Kidney (tissue), 14 donors: Measurements from ENCODE around the gene TTBK2. TPM values are rescaled to one million over a fixed set of nuclear protein-coding genes. Genes with fewer than 3 reads are reported as not detected.

Experiments used
- DNase-seq, 5 donors: peaks; one replicate each; pipeline ENCODE4 v3.0.0-alpha.2; 2013 to 2020
- FAIRE-seq: peaks from 2 replicates; lab custom pipeline; 2012; peaks lifted over from hg19 to GRCh38; lab: Jason Lieb, UNC
- H3K27ac ChIP-seq, 2 donors: one replicate each; pipeline ENCODE4 v1.7.0; 2013; ENCODE audit warnings: low read depth in 2 of 2, low read length in 2 of 2, inconsistent platforms in 1 of 2
- H3K27me3 ChIP-seq: one replicate; pipeline ENCODE4 v1.7.1; 2013; ENCODE audit warnings: low read length, inconsistent platforms; ENCODE audit not compliant: control insufficient read depth, insufficient read depth
- H3K36me3 ChIP-seq, 3 donors: one replicate each; pipeline versions ENCODE4 v1.7.0 to v1.7.1; 2013; ENCODE audit warnings: low read length in 3 of 3, control low read depth in 1 of 3, inconsistent platforms in 1 of 3; ENCODE audit not compliant: insufficient read depth in 3 of 3, control insufficient read depth in 2 of 3
- H3K4me1 ChIP-seq, 3 donors: one replicate each; pipeline versions ENCODE4 v1.7.0 to v1.7.1; 2013; ENCODE audit warnings: low read length in 3 of 3, inconsistent platforms in 1 of 3, low read depth in 1 of 3; ENCODE audit not compliant: control insufficient read depth in 2 of 3, insufficient read depth in 2 of 3
- H3K4me3 ChIP-seq, 3 donors: one replicate each; pipeline versions ENCODE4 v1.7.0 to v1.8.1; 2013; ENCODE audit warnings: low read length in 3 of 3, control low read depth in 1 of 3, inconsistent platforms in 1 of 3
- H3K9ac ChIP-seq, 3 donors: one replicate each; pipeline versions ENCODE4 v1.7.0 to v1.7.1; 2013; ENCODE audit warnings: low read length in 3 of 3, control low read depth in 1 of 3, inconsistent platforms in 1 of 3
- H3K9me3 ChIP-seq, 3 donors: one replicate each; pipeline versions ENCODE4 v1.7.0 to v1.7.1; 2013; ENCODE audit warnings: low read length in 3 of 3, control low read depth in 1 of 3, inconsistent platforms in 1 of 3; ENCODE audit not compliant: control insufficient read depth in 2 of 3, insufficient read depth in 1 of 3
- intact Hi-C: fragments of 100-400 bp; cut with DNase I; formaldehyde crosslinking; loops from one replicate; pipeline ENCODE4 v1.11.1; 2022
- polyA plus RNA-seq: library from polyadenylated mRNA; stranded (reverse); fragments of 350-450 nt; fragmentation: Illumina TruSeq; extraction: RNeasy Lipid Tissue Mini Kit (QIAGEN cat#74804); gene quantifications from one replicate; pipeline ENCODE4 v1.2.3, GENCODE V29; 2014; ENCODE audit warnings: low read depth, low replicate concordance; ENCODE audit not compliant: insufficient read depth
- total RNA-seq: library from RNA; stranded (reverse); fragmentation: NEBNext Ultra II Directional; extraction: Animal tissue kit (Norgen Biotek cat#: 25700); gene quantifications from one replicate; pipeline ENCODE4 v1.2.1, GENCODE V29; 2021
- TF ChIP-seq, protein P1 (sequence below): IDR thresholded peaks from 3 replicates; pipeline ENCODE4 v1.5.1; 2012; ENCODE audit warnings: mild to moderate bottlenecking, moderate library complexity, borderline replicate concordance; ENCODE audit not compliant: insufficient read depth; ENCODE audit errors: extremely low read depth
- donor health status: control.
- donor health status: control.
- donor health status: control.
- donor health status: control.
- donor health status: control.
- donor health status: DM: yes; HTN: yes; CAD: no.
- donor health status: Normal renal cell carcinoma (clear cell type).

The TTBK2 gene
- total and polyA plus RNA-seq, 2 donors from 2014 or later: 1.9 to 19.1 TPM

DNA sequence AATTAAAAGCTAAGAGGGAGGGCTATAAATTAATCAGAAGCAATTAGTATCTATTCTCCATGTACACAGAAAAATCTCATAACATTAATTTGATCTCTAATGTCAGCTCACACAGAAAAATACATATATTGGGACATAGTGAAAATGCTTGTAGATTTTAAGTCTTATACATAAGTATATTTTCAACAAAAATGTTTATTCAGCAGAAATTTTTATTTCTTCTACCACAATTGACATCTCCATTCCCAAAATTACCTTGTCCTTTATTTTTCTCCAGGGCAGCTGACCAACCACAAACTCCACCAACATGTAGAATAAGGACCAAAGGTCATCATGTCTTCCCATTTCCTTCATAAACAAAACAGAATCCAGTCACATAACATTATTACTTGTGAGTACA, 109.1 kb downstream of the TTBK2 start:
- no peaks in the 10 kb centered on the region for H3K9me3 ChIP-seq
- H3K36me3 ChIP-seq: peaks cover 0 to 11% (median 8%) of the 10 kb centered on the region in 3 donors
- intact Hi-C loops: no loop called here
- H3K27me3 ChIP-seq: no peaks in the 10 kb centered on the region
- no peaks in the 10 kb centered on the region for H3K4me1 ChIP-seq
- H3K27ac ChIP-seq: no peak overlapping the region
- H3K4me3 ChIP-seq: no peak overlapping the region
- no peak overlapping the region for H3K9ac ChIP-seq
- DNase-seq (no peak), FAIRE-seq (no peak)
- TF ChIP-seq, protein P1, sequence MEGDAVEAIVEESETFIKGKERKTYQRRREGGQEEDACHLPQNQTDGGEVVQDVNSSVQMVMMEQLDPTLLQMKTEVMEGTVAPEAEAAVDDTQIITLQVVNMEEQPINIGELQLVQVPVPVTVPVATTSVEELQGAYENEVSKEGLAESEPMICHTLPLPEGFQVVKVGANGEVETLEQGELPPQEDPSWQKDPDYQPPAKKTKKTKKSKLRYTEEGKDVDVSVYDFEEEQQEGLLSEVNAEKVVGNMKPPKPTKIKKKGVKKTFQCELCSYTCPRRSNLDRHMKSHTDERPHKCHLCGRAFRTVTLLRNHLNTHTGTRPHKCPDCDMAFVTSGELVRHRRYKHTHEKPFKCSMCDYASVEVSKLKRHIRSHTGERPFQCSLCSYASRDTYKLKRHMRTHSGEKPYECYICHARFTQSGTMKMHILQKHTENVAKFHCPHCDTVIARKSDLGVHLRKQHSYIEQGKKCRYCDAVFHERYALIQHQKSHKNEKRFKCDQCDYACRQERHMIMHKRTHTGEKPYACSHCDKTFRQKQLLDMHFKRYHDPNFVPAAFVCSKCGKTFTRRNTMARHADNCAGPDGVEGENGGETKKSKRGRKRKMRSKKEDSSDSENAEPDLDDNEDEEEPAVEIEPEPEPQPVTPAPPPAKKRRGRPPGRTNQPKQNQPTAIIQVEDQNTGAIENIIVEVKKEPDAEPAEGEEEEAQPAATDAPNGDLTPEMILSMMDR: no peak

DNA sequence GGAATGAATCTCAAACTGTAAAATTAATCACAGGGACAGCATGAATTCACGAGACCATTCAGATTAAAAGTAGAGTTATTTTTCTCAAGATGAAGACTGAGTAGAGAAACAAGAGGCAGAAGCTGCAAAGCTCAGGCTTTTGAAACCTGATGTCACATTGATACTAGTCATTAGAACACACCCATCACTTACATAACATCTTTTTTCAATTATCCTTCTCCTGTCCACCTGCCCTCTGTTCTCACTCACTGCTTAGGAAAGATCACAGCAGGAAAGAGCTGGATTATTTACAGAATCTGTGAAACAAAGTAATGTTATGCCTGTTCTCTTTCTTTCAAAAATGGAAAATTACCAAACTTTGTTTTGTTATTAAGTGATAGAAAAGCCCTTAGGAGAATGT, 111.7 kb downstream of the TTBK2 start:
- TF ChIP-seq, protein P1: no peak

DNA sequence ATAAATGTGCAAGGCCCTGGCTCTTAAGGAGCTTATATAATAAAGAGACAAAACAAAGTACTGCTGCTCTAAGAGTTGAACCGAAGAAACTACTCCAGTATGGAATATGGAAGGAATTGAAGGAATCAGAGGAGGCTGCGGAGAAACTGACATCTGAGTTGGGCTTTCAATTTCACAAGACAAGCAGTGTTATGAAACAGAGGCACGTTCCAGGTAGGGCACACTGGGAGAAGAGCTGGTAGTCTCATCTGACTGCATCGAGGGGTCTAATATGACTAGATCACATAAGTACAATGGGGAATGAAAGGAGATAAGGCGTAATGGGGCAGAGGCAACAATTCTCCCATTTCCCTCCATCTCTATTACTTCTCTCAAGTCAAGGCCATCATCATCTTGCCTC, 115.3 kb downstream of the TTBK2 start:
- Histone ChIP-seq H3K9ac (no peak overlapping the region), H3K4me3 (no peak overlapping the region), H3K36me3 (peaks cover 0 to 11% (median 8%) of the 10 kb centered on the region in 3 donors), H3K4me1 (no peaks in the 10 kb centered on the region), H3K27ac (no peak overlapping the region), H3K27me3 (no peaks in the 10 kb centered on the region), H3K9me3 (no peaks in the 10 kb centered on the region)
- intact Hi-C loops: no loop called here
- TF ChIP-seq, protein P1: no peak
- DNase-seq (no peak), FAIRE-seq (no peak)

More for the DNA sequence above, 111.7 kb downstream of the TTBK2 start:
- Histone ChIP-seq H3K36me3 (peaks cover 0 to 15% (median 8%) of the 10 kb centered on the region in 3 donors), H3K9me3 (no peaks in the 10 kb centered on the region), H3K9ac (no peak overlapping the region), H3K4me1 (no peaks in the 10 kb centered on the region), H3K27me3 (no peaks in the 10 kb centered on the region), H3K27ac (no peak overlapping the region), H3K4me3 (no peak overlapping the region)
- intact Hi-C loops: no loop called here
- FAIRE-seq: no peak
- no peak for DNase-seq

DNA sequence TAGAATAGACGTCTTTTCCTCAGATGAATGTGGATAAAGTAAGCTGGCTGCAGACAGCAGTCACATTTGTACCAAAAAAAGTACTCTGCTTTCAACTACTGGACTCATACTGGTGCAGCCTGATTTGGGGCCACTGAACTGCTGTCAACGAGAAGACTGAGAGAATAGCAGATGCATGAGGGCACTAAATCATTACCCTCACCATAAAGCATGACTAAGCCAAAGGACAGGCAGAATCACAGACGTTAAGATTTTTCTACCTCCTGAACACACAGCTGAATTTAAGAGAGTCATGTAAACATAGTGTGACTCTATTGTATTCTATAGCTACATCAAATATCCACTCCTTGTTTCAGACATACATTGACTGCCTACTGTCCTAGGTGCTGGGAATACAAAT, 115.8 kb downstream of the TTBK2 start:
- H3K4me1 ChIP-seq: no peaks in the 10 kb centered on the region
- no peak for DNase-seq
- intact Hi-C loops: no loop called here
- FAIRE-seq: no peak
- H3K9ac ChIP-seq: no peak overlapping the region
- no peaks in the 10 kb centered on the region for H3K27me3 ChIP-seq
- H3K4me3 ChIP-seq: no peak overlapping the region
- H3K36me3 ChIP-seq: peaks cover 0 to 8% (median 5%) of the 10 kb centered on the region in 3 donors
- no peaks in the 10 kb centered on the region for H3K9me3 ChIP-seq
- H3K27ac ChIP-seq: no peak overlapping the region
- TF ChIP-seq, protein P1: no peak
